Retina (tissue), 1 donor: ENCODE results near the gene LONRF2.

Experiments used
- DNase-seq: peaks from one replicate; pipeline ENCODE4 v3.0.0-alpha.2; 2016

The LONRF2 gene

DNA sequence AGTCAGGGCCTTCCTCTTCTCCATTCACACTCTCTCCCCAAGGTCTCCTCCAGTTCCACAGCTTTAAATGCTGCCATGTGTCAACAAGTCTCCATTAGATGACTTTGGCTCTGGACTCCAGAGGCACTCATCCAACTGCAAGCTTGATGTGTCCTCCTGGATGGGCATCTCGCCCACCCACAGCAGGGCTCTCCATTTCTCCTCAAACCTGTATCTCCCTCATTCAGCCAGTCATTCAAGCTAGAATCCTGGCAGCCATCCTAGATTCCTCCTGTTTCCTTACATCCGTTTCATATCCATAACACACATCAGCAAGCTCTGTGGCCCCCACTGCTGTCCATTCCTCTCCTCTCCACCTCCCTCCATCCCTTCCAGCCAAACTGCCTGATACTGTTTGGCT lies 91.5 kb downstream of the LONRF2 start:
- no peak for DNase-seq

DNA sequence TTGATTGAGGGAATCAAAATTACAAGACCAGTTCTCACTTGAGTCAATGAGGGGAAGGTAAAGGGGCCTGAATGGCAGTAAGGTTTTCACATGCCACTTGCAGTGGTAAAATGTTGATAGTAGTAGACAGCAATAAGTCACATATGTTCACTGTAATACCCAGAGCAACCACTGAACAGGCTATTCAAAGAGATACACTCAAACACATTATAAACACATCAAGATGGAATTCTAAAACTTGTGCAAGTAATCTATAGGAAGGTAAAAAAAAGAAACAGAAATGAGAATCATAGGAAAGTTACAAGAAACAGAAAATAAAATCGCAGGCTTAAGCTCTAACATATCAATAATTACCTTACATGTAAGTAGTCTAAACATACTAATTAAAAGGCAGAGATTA lies 93.3 kb downstream of the LONRF2 start:
- DNase-seq: no peak

DNA sequence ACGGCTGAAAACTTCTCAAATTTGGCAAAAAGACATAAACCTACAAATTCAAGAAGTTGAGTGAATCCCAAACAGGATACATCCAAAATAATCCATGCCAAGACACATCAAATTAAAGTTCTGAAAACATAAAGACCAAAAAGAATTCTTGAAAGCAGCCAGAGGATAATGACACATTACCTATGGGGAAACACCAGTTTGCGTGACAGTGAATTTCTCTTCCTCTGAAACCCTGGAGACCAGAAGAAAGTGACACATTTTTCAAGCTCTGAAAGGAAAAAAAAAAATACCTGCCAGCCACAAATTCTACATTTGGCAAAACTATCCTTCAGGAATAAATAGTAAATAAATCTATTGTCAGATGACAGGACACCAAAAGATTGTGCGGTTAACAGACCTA lies 93.9 kb downstream of the LONRF2 start:
- DNase-seq: no peak

DNA sequence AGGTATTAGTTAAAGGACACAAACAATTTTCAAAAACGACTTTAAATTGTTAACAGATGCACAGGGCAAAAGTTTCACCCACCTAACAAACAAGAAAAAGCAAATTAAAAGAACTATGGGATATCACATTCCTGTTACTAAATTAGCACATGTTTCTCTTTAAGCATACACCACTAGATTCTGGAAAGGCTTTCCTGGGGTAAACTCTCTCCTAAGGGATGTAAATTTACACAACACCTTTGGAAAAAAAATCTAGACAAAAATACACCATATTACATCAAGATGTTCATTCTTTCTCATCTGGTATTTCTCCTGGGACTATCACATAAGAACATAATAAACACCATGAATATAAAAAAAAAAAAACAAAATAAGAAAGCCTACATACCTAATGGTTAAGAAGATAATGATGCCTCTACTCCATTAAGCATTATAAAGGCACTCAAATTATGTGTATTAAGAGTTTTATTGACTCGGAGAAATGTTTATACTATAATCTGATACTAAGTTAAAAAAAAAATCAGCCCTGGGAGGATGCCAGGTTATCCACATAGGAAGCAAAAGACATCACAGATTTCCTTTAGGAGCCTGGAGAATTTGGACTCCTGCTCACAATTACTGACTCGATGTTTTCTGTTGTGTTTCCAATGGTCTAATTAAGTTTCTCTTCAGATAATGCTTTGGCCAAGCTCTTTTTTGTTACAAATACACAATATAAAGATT lies 97.2 kb downstream of the LONRF2 start:
- no peak for DNase-seq

DNA sequence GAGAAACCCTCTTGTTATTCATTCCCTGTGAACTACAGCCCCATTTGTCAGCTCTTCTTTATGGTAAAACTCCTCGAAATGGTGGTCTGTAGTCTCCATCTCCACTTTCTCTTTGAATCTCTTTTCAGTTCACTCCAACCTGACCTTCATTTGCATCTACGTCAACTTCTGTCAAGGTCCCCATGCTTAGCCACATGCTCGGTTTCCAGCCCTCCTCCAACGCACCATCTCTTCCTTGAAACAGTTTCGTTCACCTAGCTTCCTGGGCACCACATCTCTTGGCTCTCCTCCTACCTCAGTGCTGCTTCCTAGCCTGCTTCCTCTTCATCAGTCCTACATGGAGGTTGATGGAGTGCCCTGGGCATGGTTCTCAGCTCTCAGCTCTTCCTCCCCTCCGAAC lies 98.8 kb downstream of the LONRF2 start:
- no peak for DNase-seq
